Measurements from ENCODE around the gene ZNF418.
A peak's percentile ranks its signal among the peaks of the same experiment; 100 is the strongest.

The ZNF418 gene

DNA sequence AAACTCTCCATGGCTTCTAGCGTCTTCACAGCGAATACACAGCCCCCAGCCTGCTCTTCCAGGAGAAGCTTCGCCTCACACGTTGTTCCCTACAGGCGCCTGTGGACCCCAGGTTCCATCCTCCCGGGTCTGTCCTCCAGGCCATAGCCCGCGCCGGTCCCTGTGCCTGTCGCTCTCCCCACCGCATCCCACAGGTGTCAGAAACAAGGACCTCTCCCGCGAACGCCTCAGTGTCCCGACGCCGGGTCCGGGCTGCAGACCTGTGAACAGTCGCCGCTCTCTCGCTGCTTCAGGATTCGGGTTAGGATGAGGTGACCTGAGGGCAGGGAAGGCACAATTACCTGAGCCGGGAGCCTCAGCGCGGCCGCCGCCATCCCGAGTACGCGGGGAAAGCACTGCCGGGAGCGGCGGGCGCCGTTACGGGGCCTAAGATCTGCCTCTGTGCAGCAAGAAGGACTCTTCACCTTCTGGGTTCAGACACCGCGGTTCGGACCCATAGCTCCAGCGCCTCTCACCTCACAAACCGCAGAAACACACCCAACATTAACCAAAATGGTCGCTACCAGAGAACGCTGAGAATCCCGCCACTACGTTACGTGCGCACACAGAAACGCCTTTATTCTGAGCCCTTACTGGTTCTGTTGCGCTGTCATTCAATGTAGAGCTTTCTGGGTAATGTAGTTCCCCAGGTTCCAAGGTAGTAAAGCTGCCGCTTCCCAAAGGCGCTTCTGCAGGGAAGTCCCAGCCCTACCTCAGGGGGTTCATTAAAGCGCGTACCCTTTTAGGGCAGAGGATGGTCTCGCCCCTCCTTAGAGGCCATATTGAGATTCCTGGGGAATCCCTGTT lies at the start of gene ZNF418:
Gene ZNF418 (minus strand): TSS at position 583 of the 846 bp plus-strand sequence. CDS start 1,580 bp downstream, outside the sequence.
- peak within 1 kb of the TSS; percentile 78 for H3K4me3 ChIP-seq (ENCODE audit: low read depth, low read length)
- TF ChIP-seq, protein P1, sequence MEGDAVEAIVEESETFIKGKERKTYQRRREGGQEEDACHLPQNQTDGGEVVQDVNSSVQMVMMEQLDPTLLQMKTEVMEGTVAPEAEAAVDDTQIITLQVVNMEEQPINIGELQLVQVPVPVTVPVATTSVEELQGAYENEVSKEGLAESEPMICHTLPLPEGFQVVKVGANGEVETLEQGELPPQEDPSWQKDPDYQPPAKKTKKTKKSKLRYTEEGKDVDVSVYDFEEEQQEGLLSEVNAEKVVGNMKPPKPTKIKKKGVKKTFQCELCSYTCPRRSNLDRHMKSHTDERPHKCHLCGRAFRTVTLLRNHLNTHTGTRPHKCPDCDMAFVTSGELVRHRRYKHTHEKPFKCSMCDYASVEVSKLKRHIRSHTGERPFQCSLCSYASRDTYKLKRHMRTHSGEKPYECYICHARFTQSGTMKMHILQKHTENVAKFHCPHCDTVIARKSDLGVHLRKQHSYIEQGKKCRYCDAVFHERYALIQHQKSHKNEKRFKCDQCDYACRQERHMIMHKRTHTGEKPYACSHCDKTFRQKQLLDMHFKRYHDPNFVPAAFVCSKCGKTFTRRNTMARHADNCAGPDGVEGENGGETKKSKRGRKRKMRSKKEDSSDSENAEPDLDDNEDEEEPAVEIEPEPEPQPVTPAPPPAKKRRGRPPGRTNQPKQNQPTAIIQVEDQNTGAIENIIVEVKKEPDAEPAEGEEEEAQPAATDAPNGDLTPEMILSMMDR (conservative IDR thresholded peaks at IDR 0.05; ENCODE audit: low read depth, low read length): no peak
- DNase-seq (ENCODE audit: low read depth): peak; percentile 91

DNA sequence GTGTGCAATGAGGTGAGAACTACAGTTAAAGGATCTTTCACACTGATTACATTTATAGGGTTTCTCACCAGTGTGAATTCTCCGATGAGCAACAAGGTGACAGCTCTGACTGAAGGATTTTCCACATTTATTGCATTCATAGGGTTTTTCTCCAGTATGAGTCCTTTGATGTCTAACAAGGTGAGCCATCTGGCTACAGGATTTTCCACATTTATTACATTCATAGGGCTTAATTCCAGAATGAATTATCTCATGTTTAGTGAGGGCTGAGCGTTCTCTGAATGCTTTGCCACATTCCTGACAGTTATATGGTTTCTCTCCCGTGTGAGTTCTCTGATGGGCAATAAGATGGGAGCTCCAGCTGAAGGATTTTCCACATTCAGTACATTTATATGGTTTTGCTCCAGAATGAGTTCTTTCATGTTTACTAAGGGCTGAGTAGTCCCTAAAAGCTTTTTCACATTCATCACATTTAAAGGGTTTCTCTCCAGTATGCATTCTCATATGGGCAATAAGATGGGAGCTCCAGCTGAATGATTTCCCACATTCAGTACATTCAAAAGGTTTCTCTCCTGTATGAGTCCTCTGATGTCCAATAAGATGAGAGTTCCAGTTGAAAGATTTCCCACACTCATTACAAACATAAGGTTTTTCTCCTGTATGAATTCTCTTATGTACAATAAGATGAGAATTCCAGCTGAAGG lies 43.5 kb upstream of the ZNF418 start:
- peak; percentile 9 for DNase-seq (ENCODE audit: low read depth)
- no peak overlapping the region for H3K4me3 ChIP-seq (ENCODE audit: low read depth, low read length)
- TF ChIP-seq, protein P1 (conservative IDR thresholded peaks at IDR 0.05; ENCODE audit: low read depth, low read length): no peak

DNA sequence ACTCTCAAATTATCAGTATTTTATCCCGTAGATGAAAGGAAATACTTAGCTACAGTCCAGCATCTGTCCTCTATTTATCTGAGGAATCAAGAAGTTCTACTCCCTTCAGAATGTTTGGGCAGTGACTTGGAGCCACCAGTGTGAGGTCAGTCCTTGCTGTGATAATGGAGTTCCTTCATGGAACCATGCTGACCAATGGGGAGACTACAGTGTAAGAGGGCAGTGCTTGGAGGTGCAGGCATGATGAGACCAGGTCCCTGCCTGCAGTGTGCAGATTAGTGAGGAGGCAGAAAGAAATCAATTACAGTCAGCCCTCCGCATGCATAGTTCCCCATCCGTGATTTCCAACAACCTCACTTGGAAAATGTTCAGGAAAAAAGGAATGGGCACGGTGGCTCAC lies 39.2 kb upstream of the ZNF418 start, which contains the start of gene C19orf18:
Gene C19orf18 (minus strand): TSS at position 101 of the 400 bp plus-strand sequence. CDS start 102 bp downstream, outside the sequence.
- H3K4me3 ChIP-seq (ENCODE audit: low read depth, low read length): no peak within 1 kb of the TSS
- no peak for DNase-seq (ENCODE audit: low read depth)

DNA sequence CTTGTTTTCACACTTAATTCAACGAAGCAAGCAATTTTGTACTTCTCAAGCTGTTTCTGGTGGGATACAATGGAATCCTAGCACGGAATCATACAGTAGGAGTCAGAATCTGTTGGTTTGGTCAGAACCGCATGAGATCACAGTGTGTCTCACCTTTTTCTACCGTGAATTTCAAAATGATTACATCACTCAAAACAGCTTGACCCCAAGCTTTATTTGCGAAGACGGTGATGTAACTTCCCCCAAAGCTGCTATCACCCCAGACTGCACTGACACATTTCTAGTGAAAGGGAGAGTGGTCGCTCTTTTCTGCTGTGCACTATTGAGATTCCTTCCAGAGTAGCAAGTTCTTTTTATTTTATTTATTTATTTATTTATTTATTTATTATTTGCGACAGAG lies 29.6 kb upstream of the ZNF418 start:
- TF ChIP-seq, protein P1 (conservative IDR thresholded peaks at IDR 0.05; ENCODE audit: low read depth, low read length): no peak
- no peak for DNase-seq (ENCODE audit: low read depth)
- no peak overlapping the region for H3K4me3 ChIP-seq (ENCODE audit: low read depth, low read length)

More for the DNA sequence above, 39.2 kb upstream of the ZNF418 start, which contains the start of gene C19orf18:
- TF ChIP-seq, protein P1 (conservative IDR thresholded peaks at IDR 0.05; ENCODE audit: low read depth, low read length): no peak

DNA sequence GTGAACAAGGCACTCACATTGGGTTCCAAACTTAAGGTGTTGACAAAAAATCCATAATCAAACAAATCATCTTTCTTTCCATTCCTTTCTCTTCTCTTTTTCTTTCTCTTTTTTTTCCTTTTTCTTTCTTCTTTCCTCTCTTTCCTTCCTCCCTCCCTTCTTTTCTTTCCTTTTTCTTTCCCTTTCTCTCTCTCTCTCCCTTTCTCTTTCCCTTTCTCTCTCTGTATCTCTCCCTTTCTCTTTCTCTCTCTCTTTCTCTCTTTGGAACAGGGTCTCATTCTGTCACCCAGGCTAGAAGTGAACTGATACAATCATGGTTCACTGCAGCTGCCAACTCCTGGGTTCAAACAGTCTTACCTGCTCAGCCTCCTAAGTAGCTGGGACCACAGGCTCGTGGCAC lies 26.6 kb upstream of the ZNF418 start:
- no peak overlapping the region for H3K4me3 ChIP-seq (ENCODE audit: low read depth, low read length)
- no peak for DNase-seq (ENCODE audit: low read depth)
- TF ChIP-seq, protein P1 (conservative IDR thresholded peaks at IDR 0.05; ENCODE audit: low read depth, low read length): no peak

DNA sequence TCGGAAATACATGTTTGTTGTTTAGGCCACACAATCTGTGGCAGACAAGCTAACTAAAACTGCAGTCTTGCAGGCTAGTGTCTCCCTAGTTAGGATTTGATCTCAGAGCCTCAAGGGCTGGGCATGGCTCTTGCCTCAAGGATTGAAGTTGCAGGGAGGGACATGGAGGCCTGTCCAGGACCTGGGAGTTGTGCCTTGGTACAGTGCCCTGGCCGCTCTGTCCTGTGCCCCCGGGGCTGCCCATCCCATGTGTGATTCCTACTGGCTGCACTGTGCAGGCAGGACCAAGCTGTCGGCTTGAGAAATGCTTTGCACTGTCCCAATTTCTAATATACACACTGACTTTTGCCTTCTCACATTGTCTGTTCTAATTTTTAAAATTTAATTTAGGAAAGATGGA lies 19.8 kb upstream of the ZNF418 start:
- TF ChIP-seq, protein P1 (conservative IDR thresholded peaks at IDR 0.05; ENCODE audit: low read depth, low read length): no peak
- H3K4me3 ChIP-seq (ENCODE audit: low read depth, low read length): no peak overlapping the region
- no peak for DNase-seq (ENCODE audit: low read depth)

Data from choroid plexus epithelial cell (primary cell).